ENCODE results near the gene CTAGE9. TPM values are rescaled to one million over a fixed set of nuclear protein-coding genes. Genes with fewer than 3 reads are reported as not detected.

Gene CTAGE9, protein sequence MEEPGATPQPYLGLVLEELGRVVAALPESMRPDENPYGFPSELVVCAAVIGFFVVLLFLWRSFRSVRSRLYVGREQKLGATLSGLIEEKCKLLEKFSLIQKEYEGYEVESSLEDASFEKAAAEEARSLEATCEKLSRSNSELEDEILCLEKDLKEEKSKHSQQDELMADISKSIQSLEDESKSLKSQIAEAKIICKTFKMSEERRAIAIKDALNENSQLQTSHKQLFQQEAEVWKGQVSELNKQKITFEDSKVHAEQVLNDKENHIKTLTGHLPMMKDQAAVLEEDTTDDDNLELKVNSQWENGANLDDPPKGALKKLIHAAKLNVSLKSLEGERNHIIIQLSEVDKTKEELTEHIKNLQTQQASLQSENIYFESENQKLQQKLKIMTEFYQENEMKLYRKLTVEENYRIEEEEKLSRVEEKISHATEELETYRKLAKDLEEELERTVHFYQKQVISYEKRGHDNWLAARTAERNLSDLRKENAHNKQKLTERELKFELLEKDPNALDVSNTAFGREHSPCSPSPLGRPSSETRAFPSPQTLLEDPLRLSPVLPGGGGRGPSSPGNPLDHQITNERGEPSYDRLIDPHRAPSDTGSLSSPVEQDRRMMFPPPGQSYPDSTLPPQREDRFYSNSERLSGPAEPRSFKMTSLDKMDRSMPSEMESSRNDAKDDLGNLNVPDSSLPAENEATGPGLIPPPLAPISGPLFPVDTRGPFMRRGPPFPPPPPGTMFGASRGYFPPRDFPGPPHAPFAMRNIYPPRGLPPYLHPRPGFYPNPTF
- total RNA-seq, result not detected in 2 replicates

DNA sequence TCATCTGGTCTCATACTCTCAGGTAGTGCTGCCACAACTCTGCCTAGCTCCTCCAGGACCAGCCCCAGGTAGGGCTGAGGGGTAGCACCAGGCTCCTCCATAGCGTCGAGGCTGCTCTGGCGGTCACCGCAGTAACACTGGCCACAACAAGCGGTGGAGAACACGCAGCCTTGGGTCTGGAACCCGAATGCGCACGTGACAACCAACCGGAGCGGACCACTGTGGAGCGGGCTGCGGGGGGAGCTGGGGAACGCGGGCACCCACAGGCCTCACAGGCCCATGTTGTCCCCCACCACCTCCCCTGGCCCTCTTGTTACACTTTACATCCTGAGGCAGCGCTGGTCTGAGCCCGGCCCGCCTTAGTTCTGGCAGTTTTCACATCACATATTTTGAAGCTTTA is at the start of gene CTAGE9:
CTAGE9 (minus strand) TSS at position 101 of the 400 bp plus-strand sequence; CDS start at position 101, 0 bp downstream.

Other genes with a start within 250 kb of the CTAGE9 start
- not detected in 2 replicates for gene ARG1, start 137.8 kb downstream of the CTAGE9 start, total RNA-seq
- gene MED23, start 82.8 kb downstream of the CTAGE9 start, total RNA-seq, result 28.2 and 36.2 TPM in 2 replicates
- gene ENPP3, start 73.7 kb downstream of the CTAGE9 start, total RNA-seq, result under 0.01 and 0.22 TPM in 2 replicates
- gene OR2A4, start 9.6 kb downstream of the CTAGE9 start, total RNA-seq, result 0.12 TPM in 1 of 2 replicates, not detected in the other
- gene ENPP1, start 97.0 kb upstream of the CTAGE9 start, total RNA-seq, result 17.4 and 31.9 TPM in 2 replicates
- gene CCN2, start 240.4 kb upstream of the CTAGE9 start, total RNA-seq, result 18.2 and 51.6 TPM in 2 replicates

All from uterine smooth muscle cell (primary cell).